ENCODE results near the gene DUSP8.

The DUSP8 gene

GRCh38 chr11:1509626-1510255 lies 62.3 kb downstream of the DUSP8 start:
- TF ChIP-seq ZNF366 (tag by site-specific recombination; conservative IDR thresholded peaks at IDR 0.05) (no peak), ZNF391 (tag by site-specific recombination; IDR thresholded peaks at IDR 0.05; ENCODE audit: borderline replicate concordance, low read depth) (no peak), ZNF692 (tag by site-specific recombination; IDR thresholded peaks at IDR 0.05) (no peak)
- H3K4me1 ChIP-seq (ENCODE audit: control insufficient read depth, insufficient read depth, low read length), result no peaks in the 10 kb centered on the region
- no peak overlapping the region for H3K27ac ChIP-seq (ENCODE audit: extremely low read depth, low read depth, low read length)
- H3K4me3 ChIP-seq (ENCODE audit: low read depth, low read length), result no peak overlapping the region
- ChIA-PET POLR2A (no interaction called here), CTCF (interaction anchor here (0.5 kb wide), 1 partner anchor 484 kb away, joined by 3 read pairs; no protein-coding TSS in a partner anchor)
- H3K36me3 ChIP-seq (ENCODE audit: control insufficient read depth in 2 of 2, insufficient read depth in 1 of 2, low read length in 2 of 2), result no peaks in the 10 kb centered on the region
- no peaks in the 10 kb centered on the region for H3K9me3 ChIP-seq (ENCODE audit: control insufficient read depth, insufficient read depth, low read depth, low read length)

GRCh38 chr11:1508986-1509385 lies 63.1 kb downstream of the DUSP8 start:
- TF ChIP-seq ZNF510 (tag by site-specific recombination; IDR thresholded peaks at IDR 0.05; ENCODE audit: insufficient replicate concordance) (no peak), ZNF302 (tag by site-specific recombination; IDR thresholded peaks at IDR 0.05; ENCODE audit: low read depth) (no peak), FEZF1 (tag by site-specific recombination; IDR thresholded peaks at IDR 0.05) (no peak), SP7 (tag by site-specific recombination; IDR thresholded peaks at IDR 0.05) (no peak), ZNF239 (tag by site-specific recombination; IDR thresholded peaks at IDR 0.05) (no peak), ZNF16 (tag by site-specific recombination; IDR thresholded peaks at IDR 0.05; ENCODE audit: low read depth) (no peak), ZNF221 (tag by site-specific recombination; IDR thresholded peaks at IDR 0.05; ENCODE audit: borderline replicate concordance) (no peak), RBAK (tag by site-specific recombination; IDR thresholded peaks at IDR 0.05) (no peak), ZBTB6 (tag by site-specific recombination; IDR thresholded peaks at IDR 0.05) (no peak), ZNF148 (tag by site-specific recombination; IDR thresholded peaks at IDR 0.05; ENCODE audit: borderline replicate concordance) (no peak), ZSCAN23 (tag by site-specific recombination; IDR thresholded peaks at IDR 0.05) (no peak), ELK4 (IDR thresholded peaks at IDR 0.05; ENCODE audit: borderline replicate concordance, low read depth, low read length) (no peak), ZNF76 (tag by site-specific recombination; IDR thresholded peaks at IDR 0.05; ENCODE audit: borderline replicate concordance, low read depth) (no peak), ZBTB17 (tag by site-specific recombination; IDR thresholded peaks at IDR 0.05) (no peak), SCRT2 (tag by site-specific recombination; IDR thresholded peaks at IDR 0.05) (no peak), SALL2 (tag by site-specific recombination; IDR thresholded peaks at IDR 0.05; ENCODE audit: borderline replicate concordance) (no peak), ZNF366 (tag by site-specific recombination; conservative IDR thresholded peaks at IDR 0.05) (no peak), ZNF768 (tag by site-specific recombination; IDR thresholded peaks at IDR 0.05) (no peak)
- CTCF ChIA-PET, result no interaction called here
- no peak overlapping the region for H3K27ac ChIP-seq (ENCODE audit: extremely low read depth, low read depth, low read length)
- no peaks in the 10 kb centered on the region for H3K4me1 ChIP-seq (ENCODE audit: control insufficient read depth, insufficient read depth, low read length)
- POLR2A ChIA-PET, result no interaction called here
- no peaks in the 10 kb centered on the region for H3K9me3 ChIP-seq (ENCODE audit: control insufficient read depth, insufficient read depth, low read depth, low read length)
- no peaks in the 10 kb centered on the region for H3K36me3 ChIP-seq (ENCODE audit: control insufficient read depth in 2 of 2, insufficient read depth in 1 of 2, low read length in 2 of 2)
- H3K4me3 ChIP-seq (ENCODE audit: low read depth, low read length), result no peak overlapping the region
